Gastrocnemius medialis (tissue), 4 donors: ENCODE data around the gene TMEM37.

Source experiments
- CTCF ChIP-seq, 5 experiments: fragments of 450-650 bp in 3 of 5; fragments of 200-600 bp in 2 of 5; sonication (generic) in 2 of 5; IDR thresholded peaks in 4 of 5; conservative IDR thresholded peaks in 1 of 5; 1 replicate in 4 of 5; 2 replicates in 1 of 5; pipeline ENCODE4 v1.5.1; 2016 to 2019; ENCODE audit warnings: antibody characterized with exemption in 5 of 5, mild to moderate bottlenecking in 3 of 5, moderate library complexity in 3 of 5
- POLR2A ChIP-seq, 2 donors: fragments of 450-650 bp; IDR thresholded peaks; one replicate each; pipeline ENCODE4 v1.6.1; 2017; ENCODE audit warnings: antibody characterized with exemption in 2 of 2, mild to moderate bottlenecking in 2 of 2, moderate library complexity in 2 of 2

- TF ChIP-seq POLR2A (IDR thresholded peaks at IDR 0.05) (no peak), CTCF (IDR thresholded peaks at IDR 0.05 in 4 of 5, conservative IDR thresholded peaks at IDR 0.05 in 1 of 5) (no peak)
Measured at GRCh38 chr2:119384971-119385370, 46.7 kb upstream of the TMEM37 start.
